Lung (tissue), 12 donors: ENCODE measurements around the gene NXNL2. TPM values are rescaled to one million over a fixed set of nuclear protein-coding genes. Genes with fewer than 3 reads are reported as not detected.

Experiments used
- ATAC-seq: fragments of 200-7000 bp; cut with Tn5 transposase; one replicate; pipeline ENCODE4 v1.9.1; 2020; ENCODE audit warnings: moderate number of reproducible peaks; ENCODE audit not compliant: insufficient read depth, low FRiP score
- DNase-seq, 3 donors: peaks; one replicate each; pipeline ENCODE4 v3.0.0-alpha.2; 2013 to 2017
- H3K27ac ChIP-seq, 2 donors: one replicate each; pipeline ENCODE4 v1.5.1; 2013; ENCODE audit warnings: mild to moderate bottlenecking in 2 of 2, moderate library complexity in 2 of 2, control low read depth in 1 of 2, inconsistent platforms in 1 of 2, low read depth in 1 of 2, low read length in 1 of 2
- H3K27me3 ChIP-seq, 3 donors: one replicate each; pipeline ENCODE4 v1.5.1; 2013; ENCODE audit warnings: low read length in 2 of 3; ENCODE audit not compliant: control insufficient read depth in 3 of 3, insufficient read depth in 3 of 3
- H3K36me3 ChIP-seq, 4 donors: one replicate each; pipeline ENCODE4 v1.5.1; 2013; ENCODE audit warnings: low read length in 4 of 4, mild to moderate bottlenecking in 1 of 4, moderate library complexity in 1 of 4; ENCODE audit not compliant: control insufficient read depth in 4 of 4, insufficient read depth in 4 of 4
- H3K4me1 ChIP-seq, 5 donors: one replicate each; pipeline ENCODE4 v1.5.1; 2013; ENCODE audit warnings: low read length in 5 of 5, mild to moderate bottlenecking in 2 of 5, moderate library complexity in 1 of 5; ENCODE audit not compliant: control insufficient read depth in 5 of 5, insufficient read depth in 5 of 5
- H3K4me3 ChIP-seq: one replicate; pipeline ENCODE4 v1.5.1; 2013; ENCODE audit warnings: mild to moderate bottlenecking, control low read depth, moderate library complexity
- H3K9ac ChIP-seq, 2 donors: one replicate each; pipeline ENCODE4 v1.5.1; 2013; ENCODE audit warnings: low read length in 2 of 2, control low read depth in 1 of 2; ENCODE audit not compliant: insufficient read depth in 1 of 2
- H3K9me3 ChIP-seq, 4 donors: one replicate each; pipeline ENCODE4 v1.5.1; 2013; ENCODE audit warnings: low read length in 3 of 4, mild to moderate bottlenecking in 1 of 4, moderate library complexity in 1 of 4; ENCODE audit not compliant: control insufficient read depth in 4 of 4, insufficient read depth in 3 of 4
- CTCF ChIP-seq: IDR thresholded peaks from 2 replicates; pipeline ENCODE4 v1.5.1; 2012; ENCODE audit warnings: mild to moderate bottlenecking; ENCODE audit errors: control extremely low read depth, extremely low read depth
- WGBS, 2 donors: extraction: QIAGEN DNeasy Blood & Tissue Kit; methylation state at CpG; one replicate each; pipeline ENCODE4 v1.1.7; 2013; 5-methylcytosine and 5-hydroxymethylcytosine counted together
- polyA plus RNA-seq, 2 donors: library from polyadenylated mRNA; stranded (reverse); fragments of 200-250 nt; gene quantifications; one replicate each; pipeline ENCODE4 v1.2.1, GENCODE V29; 2013
- total RNA-seq, 2 donors: library from RNA; depleted of rRNA in 1 of 2; stranded (reverse); fragments of >200 nt in 1 of 2; gene quantifications; one replicate each; pipeline ENCODE4 v1.2.1, GENCODE V29; 2014 to 2021
- donor health status: control.
- donor health status: control.
- donor health status: Bipolar disorder and iron deficiency.
- donor health status: healthy.
- donor health status: DM: yes; HTN: yes; CAD: no.

The NXNL2 gene
- total and polyA plus RNA-seq, 4 donors: 0.09 to 0.91 (median 0.43) TPM

- DNase-seq (no peak), ATAC-seq (no peak)
- no peak overlapping the region for H3K27ac ChIP-seq
- H3K4me3 ChIP-seq: no peak overlapping the region
- H3K36me3 ChIP-seq: no peaks in the 10 kb centered on the region
- no peak overlapping the region for H3K9ac ChIP-seq
- 95 to 97% methylated on average over 3 of the region's 3 CpGs for WGBS, 2 donors
- peaks cover 0 to 7% (median 0%) of the 10 kb centered on the region in 5 donors for H3K4me1 ChIP-seq
- H3K27me3 ChIP-seq: no peaks in the 10 kb centered on the region
- no peak for TF ChIP-seq CTCF
- no peaks in the 10 kb centered on the region for H3K9me3 ChIP-seq
These were observed 54.7 kb downstream of the NXNL2 start for GRCh38 chr9:88589656-88590055.

- H3K36me3 ChIP-seq: no peaks in the 10 kb centered on the region
- H3K4me1 ChIP-seq: peaks cover 0 to 2% (median 0%) of the 10 kb centered on the region in 5 donors
- DNase-seq (no peak), ATAC-seq (no peak)
- no peak overlapping the region for H3K9ac ChIP-seq
- no peak overlapping the region for H3K27ac ChIP-seq
- H3K27me3 ChIP-seq: no peaks in the 10 kb centered on the region
- H3K4me3 ChIP-seq: no peak overlapping the region
- H3K9me3 ChIP-seq: no peaks in the 10 kb centered on the region
- WGBS, 2 donors: 88 to 92% methylated on average over 14 of the region's 14 CpGs
- no peak for TF ChIP-seq CTCF
These were observed 55.7 kb downstream of the NXNL2 start for GRCh38 chr9:88590558-88591146.

GRCh38 chr9:88593537-88594185, 58.7 kb downstream of the NXNL2 start:
- Histone ChIP-seq H3K27me3 (no peaks in the 10 kb centered on the region), H3K9ac (no peak overlapping the region), H3K36me3 (no peaks in the 10 kb centered on the region), H3K27ac (no peak overlapping the region), H3K4me3 (no peak overlapping the region), H3K4me1 (no peaks in the 10 kb centered on the region), H3K9me3 (no peaks in the 10 kb centered on the region)
- 13 to 31% methylated on average over 4 of the region's 4 CpGs for WGBS, 2 donors
- TF ChIP-seq CTCF: peak; percentile 24
- ATAC-seq (peak; percentile 66), DNase-seq (peak; percentile 61 to 83 (median 82))

Other genes starting within 250 kb of the NXNL2 start
- gene SPIN1, start 146.7 kb upstream of the NXNL2 start, total RNA-seq: 100 to 1,000 TPM in 1 of 2 donors, 10 to 100 TPM in 1; 47.3 to 135 TPM
- gene SPIN1, start 146.7 kb upstream of the NXNL2 start, polyA plus RNA-seq: 10 to 100 TPM; 22.6 to 23.4 TPM